Measurements from ENCODE around the gene PRM1.

- TF ChIP-seq, protein P1, sequence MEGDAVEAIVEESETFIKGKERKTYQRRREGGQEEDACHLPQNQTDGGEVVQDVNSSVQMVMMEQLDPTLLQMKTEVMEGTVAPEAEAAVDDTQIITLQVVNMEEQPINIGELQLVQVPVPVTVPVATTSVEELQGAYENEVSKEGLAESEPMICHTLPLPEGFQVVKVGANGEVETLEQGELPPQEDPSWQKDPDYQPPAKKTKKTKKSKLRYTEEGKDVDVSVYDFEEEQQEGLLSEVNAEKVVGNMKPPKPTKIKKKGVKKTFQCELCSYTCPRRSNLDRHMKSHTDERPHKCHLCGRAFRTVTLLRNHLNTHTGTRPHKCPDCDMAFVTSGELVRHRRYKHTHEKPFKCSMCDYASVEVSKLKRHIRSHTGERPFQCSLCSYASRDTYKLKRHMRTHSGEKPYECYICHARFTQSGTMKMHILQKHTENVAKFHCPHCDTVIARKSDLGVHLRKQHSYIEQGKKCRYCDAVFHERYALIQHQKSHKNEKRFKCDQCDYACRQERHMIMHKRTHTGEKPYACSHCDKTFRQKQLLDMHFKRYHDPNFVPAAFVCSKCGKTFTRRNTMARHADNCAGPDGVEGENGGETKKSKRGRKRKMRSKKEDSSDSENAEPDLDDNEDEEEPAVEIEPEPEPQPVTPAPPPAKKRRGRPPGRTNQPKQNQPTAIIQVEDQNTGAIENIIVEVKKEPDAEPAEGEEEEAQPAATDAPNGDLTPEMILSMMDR (IDR thresholded peaks at IDR 0.05): no peak
- no peak for TF ChIP-seq POLR2AphosphoS5 (IDR thresholded peaks at IDR 0.05)
These were observed 4.8 kb downstream of the PRM1 start, which contains the start of gene PRM2 for GRCh38 chr16:11276143-11276895.

Data from prostate gland (tissue), 2 donors.